H1 (cell line): ENCODE results near the gene VAT1L. TPM values are rescaled to one million over a fixed set of nuclear protein-coding genes. Genes with fewer than 3 reads are reported as not detected.
A peak's percentile ranks its signal among the peaks of the same experiment; 100 is the strongest.

ENCODE experiments used
- CTCF ChIA-PET: fragments of 300-600 bp; sonication (Branson Sonifier 250); formaldehyde crosslinking; loops from one replicate; lab custom pipeline; 2021; ENCODE audit not compliant: partially characterized antibody; lab: Charles Lee
- POLR2A ChIA-PET: fragments of 300-600 bp; sonication (Branson Sonifier 250); formaldehyde crosslinking; loops from one replicate; lab custom pipeline; 2021; ENCODE audit warnings: inconsistent platforms; ENCODE audit not compliant: partially characterized antibody; lab: Charles Lee
- DNase-seq, 2 experiments: peaks; one replicate each; pipeline versions ENCODE4 v3.0.0 to v3.0.0-alpha.2; 2010 to 2022; ENCODE audit warnings: low spot score in 2 of 2, low read depth in 1 of 2, mixed read lengths in 1 of 2
- FAIRE-seq: peaks from 2 replicates; lab custom pipeline; 2011; peaks lifted over from hg19 to GRCh38; lab: Jason Lieb, UNC
- H2AFZ ChIP-seq: 2 replicates; pipeline ENCODE4 v1.8.1; 2012; ENCODE audit warnings: low read length, inconsistent platforms
- H2AK5ac ChIP-seq: 2 replicates; pipeline ENCODE4 v1.6.1; 2013; ENCODE audit warnings: low read depth, low read length
- H2BK120ac ChIP-seq: replicated peaks from 2 replicates; pipeline ENCODE3; 2013; ENCODE audit warnings: low read depth, low read length, inconsistent platforms
- H2BK12ac ChIP-seq: 2 replicates; pipeline ENCODE4 v1.6.1; 2013; ENCODE audit warnings: low read depth, low read length
- H2BK15ac ChIP-seq: 2 replicates; pipeline ENCODE4 v1.6.1; 2013; ENCODE audit warnings: low read length
- H2BK20ac ChIP-seq: 2 replicates; pipeline ENCODE4 v1.6.1; 2013; ENCODE audit warnings: low read length
- H2BK5ac ChIP-seq: 2 replicates; pipeline ENCODE4 v1.6.1; 2013; ENCODE audit warnings: low read depth, low read length
- H3K14ac ChIP-seq: 2 replicates; pipeline ENCODE4 v1.6.1; 2013; ENCODE audit warnings: inconsistent platforms; ENCODE audit not compliant: insufficient read length
- H3K18ac ChIP-seq: 2 replicates; pipeline ENCODE4 v1.6.1; 2013; ENCODE audit warnings: low read length; ENCODE audit errors: extremely low read depth
- H3K23ac ChIP-seq: 2 replicates; pipeline ENCODE4 v1.6.1; 2013; ENCODE audit warnings: inconsistent platforms; ENCODE audit not compliant: insufficient read length
- H3K23me2 ChIP-seq: 2 replicates; pipeline ENCODE4 v1.6.1; 2013; ENCODE audit warnings: low read depth, low read length
- H3K27ac ChIP-seq: 2 replicates; pipeline ENCODE4 v1.6.1; 2011; ENCODE audit warnings: low read depth, low read length, inconsistent platforms
- H3K27me3 ChIP-seq, 4 experiments: replicated peaks in 1 of 4; 1 replicate in 1 of 4; 2 replicates in 3 of 4; pipeline versions ENCODE4 v1.6.1 to v1.8.1; 2011 to 2013; ENCODE audit warnings: low read length in 3 of 4, mild to moderate bottlenecking in 3 of 4, inconsistent platforms in 2 of 4, mixed read lengths in 2 of 4, moderate library complexity in 1 of 4; ENCODE audit not compliant: control insufficient read depth in 3 of 4, insufficient read depth in 3 of 4; ENCODE audit errors: extremely low read depth in 1 of 4
- H3K36me3 ChIP-seq, 4 experiments: 2 replicates each; pipeline versions ENCODE4 v1.6.1 to v1.8.1; 2011 to 2013; ENCODE audit warnings: mild to moderate bottlenecking in 4 of 4, low read length in 3 of 4, moderate library complexity in 2 of 4, control low read depth in 1 of 4, inconsistent platforms in 1 of 4; ENCODE audit not compliant: insufficient read depth in 4 of 4, control insufficient read depth in 2 of 4
- H3K4ac ChIP-seq: replicated peaks from 2 replicates; pipeline ENCODE3; 2013; ENCODE audit warnings: low read length, low read depth, mixed read lengths, inconsistent platforms; ENCODE audit not compliant: insufficient read length
- H3K4me1 ChIP-seq, 4 experiments: replicated peaks in 1 of 4; 1 replicate in 1 of 4; 2 replicates in 3 of 4; pipeline versions ENCODE4 v1.6.1 to v1.8.1; 2011 to 2013; ENCODE audit warnings: low read length in 3 of 4, inconsistent platforms in 2 of 4, mixed read lengths in 1 of 4; ENCODE audit not compliant: insufficient read depth in 4 of 4, control insufficient read depth in 3 of 4
- H3K4me2 ChIP-seq, 2 experiments: 2 replicates each; pipeline versions ENCODE4 v1.6.1 to v1.8.1; 2011 to 2013; ENCODE audit warnings: low read depth in 2 of 2, low read length in 2 of 2, control low read depth in 1 of 2, inconsistent platforms in 1 of 2, mild to moderate bottlenecking in 1 of 2; ENCODE audit not compliant: insufficient read depth in 1 of 2
- H3K4me3 ChIP-seq, 4 experiments: fragments of 200-600, 300-600 bp in 1 of 4; sonication (generic), shearing (Covaris generic), sonication (Bioruptor Twin) in 1 of 4; 2 replicates each; pipeline versions ENCODE4 v1.5.1 to v1.8.1; 2011 to 2016; ENCODE audit warnings: low read length in 4 of 4, low read depth in 3 of 4, control low read depth in 2 of 4, inconsistent platforms in 2 of 4, mild to moderate bottlenecking in 2 of 4, mixed read lengths in 1 of 4, moderate library complexity in 1 of 4; ENCODE audit not compliant: insufficient read depth in 2 of 4; ENCODE audit errors: extremely low read depth in 1 of 4
- H3K56ac ChIP-seq: replicated peaks from 2 replicates; pipeline ENCODE3; 2013; ENCODE audit warnings: low read depth, mild to moderate bottlenecking, mixed read lengths, low read length, inconsistent platforms; ENCODE audit not compliant: insufficient read length
- H3K79me1 ChIP-seq: 2 replicates; pipeline ENCODE4 v1.6.1; 2013; ENCODE audit warnings: low read depth, low read length, control low read depth
- H3K79me2 ChIP-seq, 2 experiments: 2 replicates each; pipeline versions ENCODE4 v1.6.1 to v1.8.1; 2012 to 2013; ENCODE audit warnings: low read length in 2 of 2, mild to moderate bottlenecking in 2 of 2, inconsistent platforms in 1 of 2; ENCODE audit not compliant: insufficient read depth in 2 of 2, control insufficient read depth in 1 of 2
- H3K9ac ChIP-seq, 4 experiments: replicated peaks in 1 of 4; 1 replicate in 1 of 4; 2 replicates in 3 of 4; pipeline versions ENCODE4 v1.6.1 to v1.8.1; 2011 to 2013; ENCODE audit warnings: low read depth in 3 of 4, low read length in 3 of 4, control low read depth in 2 of 4, mild to moderate bottlenecking in 2 of 4, moderate library complexity in 2 of 4, inconsistent platforms in 1 of 4; ENCODE audit errors: extremely low read depth in 1 of 4
- H3K9me3 ChIP-seq, 2 experiments: 2 replicates each; pipeline versions ENCODE4 v1.6.1 to v1.8.1; 2012 to 2013; ENCODE audit warnings: mild to moderate bottlenecking in 2 of 2, moderate library complexity in 2 of 2, control low read depth in 1 of 2, inconsistent platforms in 1 of 2, low read depth in 1 of 2, low read length in 1 of 2, mixed read lengths in 1 of 2; ENCODE audit not compliant: insufficient read depth in 2 of 2
- H4K20me1 ChIP-seq, 2 experiments: replicated peaks in 1 of 2; 2 replicates each; pipeline versions ENCODE3 to v1.8.1; 2011 to 2013; ENCODE audit warnings: inconsistent platforms in 2 of 2, low read length in 2 of 2, mild to moderate bottlenecking in 1 of 2; ENCODE audit not compliant: insufficient read depth in 2 of 2, control insufficient read depth in 1 of 2
- H4K5ac ChIP-seq: 2 replicates; pipeline ENCODE4 v1.6.1; 2013; ENCODE audit warnings: low read length, low read depth, mixed read lengths, inconsistent platforms; ENCODE audit not compliant: insufficient read length
- H4K8ac ChIP-seq: 2 replicates; pipeline ENCODE4 v1.8.0; 2013; ENCODE audit warnings: mild to moderate bottlenecking, moderate library complexity, low read length, inconsistent platforms; ENCODE audit not compliant: insufficient read depth; ENCODE audit errors: extremely low read depth
- H4K91ac ChIP-seq: replicated peaks from 2 replicates; pipeline ENCODE3; 2013; ENCODE audit warnings: low read length, mixed read lengths, inconsistent platforms; ENCODE audit not compliant: insufficient read length
- BRCA1 ChIP-seq: IDR thresholded peaks from 2 replicates; pipeline ENCODE4 v1.6.1; 2012; ENCODE audit warnings: low read depth, low read length, improper control_type of control experiment
- CREB1 ChIP-seq: IDR thresholded peaks from 2 replicates; pipeline ENCODE4 v1.6.1; 2012; ENCODE audit warnings: inconsistent platforms
- CTBP2 ChIP-seq: IDR thresholded peaks from 2 replicates; pipeline ENCODE4 v1.7.0; 2011; ENCODE audit warnings: borderline replicate concordance, mild to moderate bottlenecking, moderate library complexity, mixed read lengths, low read length; ENCODE audit not compliant: insufficient read depth, insufficient read length
- EGR1 ChIP-seq: IDR thresholded peaks from 2 replicates; pipeline ENCODE4 v1.6.1; 2011; ENCODE audit warnings: low read depth, low read length, borderline replicate concordance
- GABPA ChIP-seq: IDR thresholded peaks from 2 replicates; pipeline ENCODE4 v1.6.1; 2011; ENCODE audit warnings: mild to moderate bottlenecking, low read length, moderate library complexity, borderline replicate concordance; ENCODE audit not compliant: insufficient read depth
- GTF2F1 ChIP-seq: IDR thresholded peaks from 2 replicates; pipeline ENCODE4 v1.6.1; 2012; ENCODE audit warnings: low read depth, low read length, improper control_type of control experiment, borderline replicate concordance
- HDAC2 ChIP-seq, 2 experiments: fragments of 300-600 bp in 1 of 2; sonication (generic) in 1 of 2; IDR thresholded peaks; 2 replicates each; pipeline ENCODE4 v1.6.1; 2011 to 2012; ENCODE audit warnings: low read depth in 2 of 2, low read length in 2 of 2, mild to moderate bottlenecking in 2 of 2, moderate library complexity in 2 of 2, borderline replicate concordance in 1 of 2, inconsistent platforms in 1 of 2
- KDM4A ChIP-seq: IDR thresholded peaks from one replicate; pipeline ENCODE4 v1.7.1; 2012; ENCODE audit warnings: low read depth, mild to moderate bottlenecking, moderate library complexity, low read length, inconsistent platforms; ENCODE audit not compliant: severe bottlenecking
- POLR2A ChIP-seq, 2 experiments: IDR thresholded peaks; 1 replicate in 1 of 2; 2 replicates in 1 of 2; pipeline ENCODE4 v1.6.1; 2011; ENCODE audit warnings: low read depth in 2 of 2, low read length in 2 of 2, mild to moderate bottlenecking in 2 of 2; ENCODE audit errors: control extremely low read depth in 1 of 2
- SIN3A ChIP-seq, 2 experiments: IDR thresholded peaks in 1 of 2; conservative IDR thresholded peaks in 1 of 2; 2 replicates each; pipeline ENCODE4 v1.6.1; 2011 to 2012; ENCODE audit warnings: low read length in 2 of 2, improper control_type of control experiment in 1 of 2, low read depth in 1 of 2, mild to moderate bottlenecking in 1 of 2
- TAF7 ChIP-seq: optimal IDR thresholded peaks from 2 replicates; pipeline ENCODE3; 2011; ENCODE audit warnings: low read depth, mild to moderate bottlenecking, inconsistent platforms, low read length, moderate library complexity, borderline replicate concordance
- ZNF274 ChIP-seq: IDR thresholded peaks from 2 replicates; pipeline ENCODE4 v1.7.0; 2012; ENCODE audit warnings: low read length, borderline replicate concordance; ENCODE audit errors: extremely low read depth
- WGBS, 2 experiments: shearing (Covaris generic) in 1 of 2; methylation state at CpG; one replicate each; pipeline versions ENCODE4 v1.1.6 to v1.1.7; 2013 to 2015; ENCODE audit warnings: low lambda C conversion rate in 2 of 2, mixed read lengths in 2 of 2, inconsistent platforms in 1 of 2, low coverage in 1 of 2, missing lambda C conversion rate in 1 of 2; ENCODE audit not compliant: insufficient replicate concordance in 2 of 2, insufficient coverage in 1 of 2, insufficient read length in 1 of 2; ENCODE audit errors: extremely low coverage in 1 of 2, missing lambda C conversion rate in 1 of 2; 5-methylcytosine and 5-hydroxymethylcytosine counted together
- polyA plus RNA-seq, 7 experiments: library from polyadenylated mRNA; depleted of rRNA in 3 of 7; stranded (reverse) in 5 of 7; unstranded in 2 of 7; fragments of >200 nt in 5 of 7; fragments of 200-250 nt in 2 of 7; gene quantifications; 1 replicate in 5 of 7; 2 replicates in 1 of 7; 4 replicates in 1 of 7; pipeline versions ENCODE4 v1.2.1 to v1.2.3, GENCODE V29; 2011 to 2013; ENCODE audit warnings: missing spikeins in 2 of 7, mixed read lengths in 2 of 7
- total RNA-seq: library from RNA; stranded (reverse); fragmentation: NEBNext Ultra II Directional; extraction: Animal tissue kit (Norgen Biotek cat#: 25700); gene quantifications from 2 replicates; pipeline ENCODE4 v1.2.1, GENCODE V29; 2021

VAT1L gene
- total and polyA plus RNA-seq, 2 of the 8 experiments (the other 6 are each of a cell fraction or from before 2014, with no cell fraction given) = 46.3 to 48.2 TPM

- Histone ChIP-seq H3K4ac (no peak overlapping the region), H2AK5ac (no peak overlapping the region), H3K79me1 (no peaks in the 10 kb centered on the region), H3K36me3 (no peaks in the 10 kb centered on the region), H3K56ac (no peak overlapping the region), H2BK15ac (no peak overlapping the region), H3K18ac (no peak overlapping the region), H2BK12ac (no peak overlapping the region), H3K4me1 (no peaks in the 10 kb centered on the region), H4K91ac (no peak overlapping the region), H3K4me3 (no peak overlapping the region), H4K5ac (no peak overlapping the region), H3K4me2 (no peak overlapping the region), H3K23me2 (no peaks in the 10 kb centered on the region), H3K79me2 (no peaks in the 10 kb centered on the region), H3K9ac (no peak overlapping the region), H2AFZ (0 out of 2 replicates have a peak overlapping the region, but pooled peaks have one; percentile 5), H4K8ac (no peak overlapping the region), H3K27ac (no peak overlapping the region), H2BK5ac (no peak overlapping the region), H4K20me1 (no peaks in the 10 kb centered on the region), H3K14ac (no peak overlapping the region), H3K27me3 (peaks cover 0 to 2% (median 0%) of the 10 kb centered on the region in 4 experiments; a peak in 1 of 7 replicates), H2BK20ac (no peak overlapping the region), H2BK120ac (no peak overlapping the region), H3K23ac (no peak overlapping the region), H3K9me3 (no peaks in the 10 kb centered on the region)
- ChIA-PET POLR2A (no interaction called here), CTCF (interaction anchor here (0.6 to 2.8 kb wide), 5 partner anchors 10 to 99 kb away, joined by 3 to 11 read pairs (median 3); no protein-coding TSS in a partner anchor)
- no peak for DNase-seq
- no peak for FAIRE-seq
- 87% methylated on average over 1 of the region's 1 CpG; no CpG with 5 or more reads in 1 of the 2 experiments for WGBS, 2 experiments
- TF ChIP-seq EGR1 = no peak
- TF ChIP-seq CREB1 = no peak
- no peak for TF ChIP-seq GABPA
- TF ChIP-seq SIN3A (conservative IDR thresholded peaks at IDR 0.05 in 1 of 2, IDR thresholded peaks at IDR 0.05 in 1 of 2; ENCODE audit: low read depth in 1 of 2, low read length in 2 of 2) = no peak
- no peak for TF ChIP-seq GTF2F1
- no peak for TF ChIP-seq POLR2A (IDR thresholded peaks at IDR 0.05; ENCODE audit: control extremely low read depth in 1 of 2, low read depth in 2 of 2, low read length in 2 of 2)
- TF ChIP-seq KDM4A = no peak
- TF ChIP-seq ZNF274 = no peak
- TF ChIP-seq TAF7 = no peak
- no peak for TF ChIP-seq HDAC2 (IDR thresholded peaks at IDR 0.05; ENCODE audit: borderline replicate concordance in 1 of 2, low read depth in 2 of 2, low read length in 2 of 2)
- TF ChIP-seq BRCA1 = no peak
- no peak for TF ChIP-seq CTBP2
Observed at GRCh38 chr16:77761204-77761603, 27.2 kb upstream of the VAT1L start.
